Right lobe of liver (tissue), 4 donors: ENCODE results near the gene M1AP.
"Not testable (repeated sequence)": the region's sequence is repeated elsewhere in the genome, so short reads cannot be mapped to it uniquely, and the experiment has no call there.

Source experiments
- CTCF ChIP-seq, 4 donors: fragments of 200-600 bp in 3 of 4; fragments of 450-650 bp in 1 of 4; IDR thresholded peaks; one replicate each; pipeline versions ENCODE4 v1.5.1 to v1.8.0; 2016 to 2022; ENCODE audit warnings: antibody characterized with exemption in 4 of 4, mild to moderate bottlenecking in 2 of 4
- POLR2A ChIP-seq: fragments of 450-650 bp; IDR thresholded peaks from one replicate; pipeline ENCODE4 v1.6.1; 2017; ENCODE audit warnings: antibody characterized with exemption, mild to moderate bottlenecking
- donor health status: DM: no; HTN: no; CAD: no.
- donor health status: DM: no; HTN: no; CAD: no.
- donor health status: DM: no; HTN: yes; CAD: no.

GRCh38 chr2:74561022-74561421, 87.1 kb downstream of the M1AP start:
- not testable (repeated sequence) for TF ChIP-seq CTCF (IDR thresholded peaks at IDR 0.05); POLR2A
